Measurements from ENCODE around the gene DNAH6.

DNA sequence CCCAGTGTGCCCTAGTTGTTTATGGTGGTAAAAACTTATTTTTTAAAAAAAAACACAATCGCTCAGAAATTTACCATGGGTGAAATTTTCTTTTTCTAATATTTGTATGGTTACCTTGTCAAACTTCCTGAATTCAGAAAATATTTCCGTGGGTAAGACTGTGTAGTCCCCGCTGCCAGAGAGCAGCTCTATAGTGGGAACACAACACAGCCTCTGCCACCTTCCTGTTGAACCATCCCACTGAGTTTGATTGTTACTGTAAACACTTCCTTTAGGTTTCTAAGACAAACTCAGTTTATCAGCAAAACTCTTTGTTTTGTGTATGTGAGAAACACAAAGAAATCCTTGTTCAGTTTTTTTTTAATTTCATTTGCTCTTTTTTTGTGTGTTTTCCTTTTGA, 17.9 kb downstream of the DNAH6 start:
- TF ChIP-seq, protein P1, sequence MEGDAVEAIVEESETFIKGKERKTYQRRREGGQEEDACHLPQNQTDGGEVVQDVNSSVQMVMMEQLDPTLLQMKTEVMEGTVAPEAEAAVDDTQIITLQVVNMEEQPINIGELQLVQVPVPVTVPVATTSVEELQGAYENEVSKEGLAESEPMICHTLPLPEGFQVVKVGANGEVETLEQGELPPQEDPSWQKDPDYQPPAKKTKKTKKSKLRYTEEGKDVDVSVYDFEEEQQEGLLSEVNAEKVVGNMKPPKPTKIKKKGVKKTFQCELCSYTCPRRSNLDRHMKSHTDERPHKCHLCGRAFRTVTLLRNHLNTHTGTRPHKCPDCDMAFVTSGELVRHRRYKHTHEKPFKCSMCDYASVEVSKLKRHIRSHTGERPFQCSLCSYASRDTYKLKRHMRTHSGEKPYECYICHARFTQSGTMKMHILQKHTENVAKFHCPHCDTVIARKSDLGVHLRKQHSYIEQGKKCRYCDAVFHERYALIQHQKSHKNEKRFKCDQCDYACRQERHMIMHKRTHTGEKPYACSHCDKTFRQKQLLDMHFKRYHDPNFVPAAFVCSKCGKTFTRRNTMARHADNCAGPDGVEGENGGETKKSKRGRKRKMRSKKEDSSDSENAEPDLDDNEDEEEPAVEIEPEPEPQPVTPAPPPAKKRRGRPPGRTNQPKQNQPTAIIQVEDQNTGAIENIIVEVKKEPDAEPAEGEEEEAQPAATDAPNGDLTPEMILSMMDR (conservative IDR thresholded peaks at IDR 0.05; ENCODE audit: low read depth, low read length): no peak
- TF ChIP-seq EZH2phosphoT487 (IDR thresholded peaks at IDR 0.05; ENCODE audit: borderline replicate concordance, low read length): no peak
